GM12891 (cell line): ENCODE measurements around the gene VAV3.

Experiments
- POLR2A ChIP-seq: IDR thresholded peaks from 2 replicates; pipeline ENCODE4 v1.6.1; 2011; ENCODE audit warnings: low read depth, low read length, control low read depth
- POLR2AphosphoS5 ChIP-seq: IDR thresholded peaks from 2 replicates; pipeline ENCODE4 v1.6.1; 2011; ENCODE audit warnings: low read depth, low read length, control low read depth
- TAF1 ChIP-seq: IDR thresholded peaks from 2 replicates; pipeline ENCODE4 v1.6.1; 2011; ENCODE audit warnings: low read depth, low read length, control low read depth

GRCh38 chr1:107933736-107934135 lies 31.2 kb downstream of the VAV3 start:
- TF ChIP-seq POLR2A (no peak), TAF1 (no peak), POLR2AphosphoS5 (no peak)
